ENCODE results near the gene ARHGAP42.
"Not testable (repeated sequence)": the region's sequence is repeated elsewhere in the genome, so short reads cannot be mapped to it uniquely, and the experiment has no call there.

ARHGAP42 gene, protein sequence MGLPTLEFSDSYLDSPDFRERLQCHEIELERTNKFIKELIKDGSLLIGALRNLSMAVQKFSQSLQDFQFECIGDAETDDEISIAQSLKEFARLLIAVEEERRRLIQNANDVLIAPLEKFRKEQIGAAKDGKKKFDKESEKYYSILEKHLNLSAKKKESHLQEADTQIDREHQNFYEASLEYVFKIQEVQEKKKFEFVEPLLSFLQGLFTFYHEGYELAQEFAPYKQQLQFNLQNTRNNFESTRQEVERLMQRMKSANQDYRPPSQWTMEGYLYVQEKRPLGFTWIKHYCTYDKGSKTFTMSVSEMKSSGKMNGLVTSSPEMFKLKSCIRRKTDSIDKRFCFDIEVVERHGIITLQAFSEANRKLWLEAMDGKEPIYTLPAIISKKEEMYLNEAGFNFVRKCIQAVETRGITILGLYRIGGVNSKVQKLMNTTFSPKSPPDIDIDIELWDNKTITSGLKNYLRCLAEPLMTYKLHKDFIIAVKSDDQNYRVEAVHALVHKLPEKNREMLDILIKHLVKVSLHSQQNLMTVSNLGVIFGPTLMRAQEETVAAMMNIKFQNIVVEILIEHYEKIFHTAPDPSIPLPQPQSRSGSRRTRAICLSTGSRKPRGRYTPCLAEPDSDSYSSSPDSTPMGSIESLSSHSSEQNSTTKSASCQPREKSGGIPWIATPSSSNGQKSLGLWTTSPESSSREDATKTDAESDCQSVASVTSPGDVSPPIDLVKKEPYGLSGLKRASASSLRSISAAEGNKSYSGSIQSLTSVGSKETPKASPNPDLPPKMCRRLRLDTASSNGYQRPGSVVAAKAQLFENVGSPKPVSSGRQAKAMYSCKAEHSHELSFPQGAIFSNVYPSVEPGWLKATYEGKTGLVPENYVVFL

GRCh38 chr11:100687054-100687629 is at the start of gene ARHGAP42:
Gene ARHGAP42, plus strand, starts transcription at chr11:100687288. Its CDS starts 391 bp downstream, at chr11:100687679.
- peak; percentile 76 for DNase-seq

GRCh38 chr11:100637706-100638105 is 49.4 kb upstream of the ARHGAP42 start:
- no peak for DNase-seq

DNA sequence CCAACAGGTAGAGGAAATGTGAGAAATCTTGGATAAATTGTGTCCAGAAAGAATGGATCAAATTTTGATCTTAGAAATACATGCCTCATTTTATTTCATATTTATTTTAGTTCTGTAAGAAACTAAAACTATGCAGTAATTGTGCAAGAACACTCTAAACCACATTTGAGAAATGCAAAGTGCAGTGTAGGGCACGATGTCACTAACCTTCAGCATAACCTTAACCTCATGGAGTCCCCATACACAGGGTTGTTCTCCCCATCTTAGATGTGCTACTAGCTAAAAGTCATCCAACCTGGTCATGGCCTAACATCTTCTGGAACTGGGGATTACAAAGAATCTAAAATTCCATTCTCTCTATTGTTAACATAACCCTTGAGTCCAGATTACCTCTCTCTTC is 48.4 kb upstream of the ARHGAP42 start:
- no peak for DNase-seq

DNA sequence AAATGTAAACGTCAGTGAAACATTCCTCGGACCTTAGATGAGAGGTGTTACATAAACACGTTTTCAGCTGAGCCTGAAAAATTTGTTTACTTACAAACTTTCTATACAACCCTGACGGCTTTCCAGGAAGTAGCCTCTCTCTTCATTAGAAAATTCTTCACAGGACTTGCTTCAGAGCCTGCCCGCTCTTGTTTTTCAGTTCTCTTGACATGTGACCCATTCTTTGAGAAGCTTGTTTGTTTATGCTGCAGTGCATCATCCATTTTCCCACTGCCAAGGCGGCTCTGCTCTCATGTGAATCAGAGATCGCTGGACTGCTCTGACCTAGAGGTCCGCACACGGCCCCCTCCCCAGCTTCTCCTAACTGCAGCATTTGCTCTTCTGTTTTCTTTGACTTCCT is 47.9 kb upstream of the ARHGAP42 start:
- DNase-seq: no peak

DNA sequence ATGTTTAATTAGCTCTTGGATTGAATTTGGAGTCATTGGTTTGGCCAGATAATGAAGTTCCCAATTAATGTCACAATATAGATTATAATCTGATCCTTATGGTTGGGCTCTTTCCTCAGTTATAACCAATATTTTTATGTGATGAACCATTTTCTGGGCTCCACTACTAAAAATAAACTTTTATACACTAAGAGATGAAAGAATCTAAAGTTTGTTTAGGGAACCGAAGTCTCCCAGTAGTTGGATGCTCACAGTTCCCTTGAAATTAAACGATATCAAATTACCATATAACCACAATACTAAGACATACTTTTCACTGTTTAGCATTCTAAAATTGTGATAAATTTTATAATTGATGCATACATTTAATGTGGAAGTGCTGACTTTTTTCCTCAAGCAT is 47.0 kb upstream of the ARHGAP42 start:
- DNase-seq: no peak

DNA sequence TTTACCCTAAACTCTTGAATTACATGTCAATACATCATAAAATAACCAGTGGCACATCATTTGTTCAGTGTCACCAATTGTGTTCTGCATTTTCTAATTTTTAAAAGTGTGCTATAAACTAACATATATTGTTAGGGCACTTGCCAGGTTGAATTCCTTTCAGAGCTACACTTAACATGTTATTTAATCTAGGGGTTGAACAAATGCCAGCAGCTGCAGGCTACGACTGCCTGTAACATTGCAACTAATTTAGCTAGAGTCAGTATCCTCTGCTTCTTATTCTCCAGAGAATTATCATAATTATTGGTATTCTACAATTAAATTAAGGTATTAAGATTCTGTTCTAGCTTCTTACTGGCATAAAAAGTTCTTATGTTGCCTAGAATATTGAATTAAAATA is 46.4 kb upstream of the ARHGAP42 start:
- no peak for DNase-seq

DNA sequence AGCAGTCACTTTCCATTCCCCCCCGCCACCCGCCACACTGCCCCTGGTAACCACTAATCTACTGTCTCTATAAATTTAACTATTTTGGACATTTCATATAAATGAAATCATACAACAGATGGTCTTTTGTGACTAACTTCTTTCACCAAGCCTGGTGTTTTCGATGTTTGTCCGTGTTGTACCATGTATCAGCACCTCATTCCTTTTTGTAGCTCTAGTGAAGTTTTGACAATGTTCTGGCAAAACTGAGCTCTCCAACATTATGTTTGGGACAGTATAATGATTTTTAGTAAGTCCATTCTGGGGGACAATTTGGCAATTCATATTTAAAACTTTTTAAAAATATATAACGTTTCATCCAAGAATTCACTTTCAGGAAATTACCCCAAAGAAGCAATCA is 45.6 kb upstream of the ARHGAP42 start:
- DNase-seq: no peak

- DNase-seq: no peak
Observed at GRCh38 chr11:100646545-100646944, 40.5 kb upstream of the ARHGAP42 start.

DNA sequence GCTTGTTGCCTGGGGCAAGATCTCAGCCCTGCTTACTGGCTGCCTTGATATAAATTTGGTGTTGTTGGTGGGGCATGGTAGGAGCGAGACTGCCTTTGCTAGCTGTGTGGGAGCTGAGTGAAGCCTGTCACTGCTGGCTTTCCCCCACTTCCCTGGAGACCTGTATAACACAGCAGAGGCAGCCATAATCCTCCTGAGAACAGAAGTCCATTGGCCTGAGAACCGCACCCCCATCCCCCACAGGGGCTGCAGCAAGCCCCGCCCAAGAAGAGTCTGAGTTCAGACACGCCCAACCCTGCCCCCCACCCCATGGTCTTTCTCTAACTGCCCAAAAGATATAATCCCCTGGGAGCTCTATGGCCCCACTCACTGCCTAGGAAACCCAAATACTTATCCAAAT is 39.2 kb upstream of the ARHGAP42 start:
- DNase-seq: no peak

DNA sequence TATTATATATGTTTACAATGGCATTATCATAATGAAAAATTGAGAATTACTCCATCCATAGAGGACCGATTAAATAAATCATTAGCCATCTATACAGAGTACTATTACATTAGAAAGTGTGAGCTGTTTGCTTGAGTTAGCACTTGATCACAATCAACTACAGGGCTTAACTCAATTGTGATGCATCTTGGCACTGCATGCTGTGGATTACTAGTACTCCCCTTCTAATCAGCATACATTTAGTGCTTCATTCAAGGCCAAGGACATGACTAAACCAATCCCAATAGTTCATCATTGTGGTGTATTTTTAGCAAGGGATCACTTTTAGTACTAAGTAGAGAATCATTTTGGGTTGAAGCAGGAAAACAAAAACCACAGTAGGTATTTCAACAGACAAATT is 23.5 kb upstream of the ARHGAP42 start:
- DNase-seq: no peak

DNA sequence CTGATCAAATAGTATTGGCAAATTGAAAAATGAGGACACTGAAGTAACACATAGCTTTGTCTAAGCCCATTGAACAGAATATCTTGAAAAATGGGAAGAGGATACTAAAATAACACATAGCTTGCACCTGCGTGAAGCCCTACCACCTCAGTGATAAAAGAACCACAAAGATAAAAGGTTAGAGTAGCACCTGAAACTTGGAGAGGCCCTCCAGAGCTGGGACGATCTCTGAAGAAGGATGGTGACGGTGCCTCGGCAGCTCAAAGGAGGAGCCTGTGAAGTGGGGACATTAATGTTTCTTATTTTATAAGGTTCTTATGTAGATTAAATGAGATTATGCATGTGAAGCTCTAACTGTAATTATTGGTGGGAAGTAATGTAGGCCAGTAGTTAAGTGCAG is 23.1 kb upstream of the ARHGAP42 start:
- no peak for DNase-seq

DNA sequence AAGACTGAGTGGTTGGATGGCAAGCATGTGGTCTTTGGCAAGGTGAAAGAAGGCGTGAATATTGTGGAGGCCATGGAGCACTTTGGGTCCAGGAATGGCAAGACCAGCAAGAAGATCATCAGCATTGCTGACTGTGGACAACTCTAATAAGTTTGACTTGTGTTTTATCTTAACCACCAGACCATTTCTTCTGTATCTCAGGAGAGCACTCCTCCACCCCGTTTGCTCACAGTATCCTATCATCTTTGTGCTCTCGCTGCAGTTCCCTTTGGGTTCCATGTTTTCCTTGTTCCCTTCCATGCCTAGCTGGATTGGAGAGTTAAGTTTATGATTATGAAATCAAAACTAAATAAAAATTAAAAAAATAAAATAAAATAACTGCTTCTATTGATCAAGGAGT is 20.3 kb upstream of the ARHGAP42 start:
- DNase-seq: not testable (repeated sequence)

DNA sequence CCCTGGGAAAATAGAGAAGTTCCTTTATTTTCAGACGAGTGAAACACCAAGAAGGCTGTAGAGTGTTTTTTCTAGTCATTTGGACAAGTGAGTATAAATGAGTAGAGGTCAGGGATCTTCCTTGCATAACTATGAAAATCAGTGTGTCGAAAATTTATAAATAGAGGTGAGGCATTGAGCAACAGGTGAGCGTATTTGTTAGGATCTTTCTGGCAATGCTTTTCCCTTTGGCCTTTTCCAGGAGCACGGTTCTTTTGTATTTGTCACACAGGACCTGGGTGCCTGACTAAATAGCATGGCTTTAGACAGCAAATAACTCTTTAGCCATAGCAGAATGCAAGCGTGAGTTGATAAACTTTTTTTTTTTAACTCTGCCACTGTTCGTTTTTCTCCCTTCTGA is 19.6 kb upstream of the ARHGAP42 start:
- DNase-seq: no peak

- no peak for DNase-seq
Observed at GRCh38 chr11:100670140-100670539, 16.9 kb upstream of the ARHGAP42 start.

GRCh38 chr11:100671471-100671870 is 15.6 kb upstream of the ARHGAP42 start:
- no peak for DNase-seq

DNA sequence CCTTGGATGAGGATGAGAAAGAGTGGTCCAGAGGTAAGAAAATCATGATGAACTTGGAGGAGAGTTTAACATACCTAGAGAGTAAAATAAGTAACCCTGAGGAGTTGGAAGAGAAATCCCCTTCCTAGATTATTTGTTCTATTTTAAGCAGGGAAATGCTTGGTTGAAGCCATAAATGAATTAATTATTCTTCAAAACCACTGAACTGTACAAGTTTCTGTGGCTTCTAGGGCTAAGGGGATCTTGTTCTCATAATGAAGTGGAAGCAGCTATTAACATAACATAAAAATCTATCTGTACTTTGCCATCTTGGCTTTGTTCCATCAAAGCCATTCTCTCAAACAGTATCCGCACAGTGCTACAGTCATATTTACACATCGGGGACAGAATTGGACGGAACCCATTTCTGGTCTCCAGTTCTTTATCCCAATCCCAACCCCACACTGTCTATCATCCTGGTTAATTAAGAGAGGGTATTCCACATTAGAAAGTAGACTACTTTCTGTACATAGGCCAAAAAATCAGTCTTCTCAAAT is 14.5 kb upstream of the ARHGAP42 start:
- DNase-seq: no peak

DNA sequence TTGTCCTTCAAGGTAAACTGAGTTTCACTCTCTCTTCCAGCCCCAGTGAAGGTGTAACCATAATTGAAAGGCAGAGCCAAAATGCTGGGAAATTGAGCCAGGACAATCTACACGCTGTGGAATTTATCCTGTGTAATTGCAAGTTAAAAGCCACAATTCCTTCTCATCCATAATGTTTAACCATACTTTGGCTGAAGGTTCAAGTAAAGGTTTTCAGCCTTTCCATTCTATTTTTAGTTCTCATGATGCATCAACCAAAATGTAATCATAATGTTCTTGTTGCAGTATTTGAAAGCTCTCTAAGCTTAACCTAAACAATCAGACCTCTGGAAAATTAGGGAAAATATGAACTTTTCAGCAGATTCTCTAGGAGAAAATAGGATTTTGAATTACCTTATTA is 14.0 kb upstream of the ARHGAP42 start:
- DNase-seq: no peak

- DNase-seq: no peak
Observed at GRCh38 chr11:100674212-100674611, 12.9 kb upstream of the ARHGAP42 start.

DNA sequence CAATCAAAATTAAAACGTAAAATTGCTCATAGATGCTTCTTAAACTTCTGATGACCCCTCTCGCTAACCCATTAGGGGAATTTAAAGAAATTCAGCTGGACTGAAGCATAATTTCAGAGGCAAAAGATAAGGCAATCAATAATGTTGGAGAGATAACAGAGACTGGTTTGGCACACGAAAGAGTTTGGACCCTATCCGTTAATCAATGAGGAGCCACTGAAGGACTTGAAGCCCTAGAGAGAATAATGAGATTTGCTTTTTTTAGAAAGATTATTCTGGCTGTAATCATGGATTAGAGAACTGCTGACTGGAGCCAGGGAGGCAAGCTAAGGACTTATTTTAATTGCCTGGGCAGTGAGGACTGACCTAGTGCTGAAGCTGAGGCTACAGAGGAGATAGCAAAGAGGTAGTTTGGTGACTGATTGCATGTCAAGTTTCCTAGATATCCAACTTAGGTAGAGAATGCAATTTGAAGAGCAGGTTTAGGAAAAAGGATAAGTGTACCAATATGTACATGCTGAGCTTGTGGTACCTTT is 11.9 kb upstream of the ARHGAP42 start:
- no peak for DNase-seq

DNA sequence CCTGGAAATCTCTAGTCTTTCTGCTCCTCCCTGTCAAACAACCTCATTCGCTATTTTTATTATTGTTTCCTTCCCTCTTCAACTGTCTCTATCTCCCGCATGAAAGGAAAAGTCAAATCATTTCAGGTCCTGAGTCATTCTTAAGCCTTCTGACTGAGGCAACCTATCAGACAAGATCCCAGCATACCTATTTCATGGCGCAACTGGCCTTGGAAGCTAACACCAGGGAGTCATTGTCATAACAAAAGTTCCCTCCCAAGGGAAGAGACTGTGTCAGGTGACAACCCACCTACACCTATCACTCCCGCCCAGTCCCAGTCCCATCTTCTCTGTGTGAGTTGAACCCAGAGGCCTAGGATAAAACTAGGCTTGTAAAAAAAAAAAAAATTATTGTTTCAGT is 10.2 kb upstream of the ARHGAP42 start:
- no peak for DNase-seq

- DNase-seq: no peak
Observed at GRCh38 chr11:100677796-100678195, 9.3 kb upstream of the ARHGAP42 start.

DNA sequence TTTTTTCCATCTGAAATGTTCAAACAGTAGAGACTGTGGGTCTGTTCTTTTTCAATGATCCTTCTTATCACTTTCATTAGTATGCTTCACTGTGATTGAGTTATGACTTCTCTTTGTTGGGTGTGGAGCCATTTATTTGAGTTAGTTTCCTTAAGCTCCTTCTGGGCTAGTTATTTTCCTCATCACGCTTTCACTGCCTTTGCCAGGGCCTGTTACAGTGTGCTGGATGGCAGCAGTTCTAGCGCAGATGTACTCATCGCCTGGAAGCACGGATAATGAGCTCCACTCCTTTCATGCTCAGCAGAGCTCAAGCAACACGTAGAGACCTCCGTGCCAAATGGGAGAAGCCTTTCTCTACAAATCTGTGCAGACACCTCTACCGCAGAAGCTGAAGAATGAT is 7.0 kb upstream of the ARHGAP42 start:
- no peak for DNase-seq

- DNase-seq: no peak
Observed at GRCh38 chr11:100681064-100681502, 6.0 kb upstream of the ARHGAP42 start.

Measured in 8988T (cell line).